Hematopoietic multipotent progenitor cell treated with erythropoietin and hydrocortisone succinate and interleukin-3 and kit ligand, for 6 days (in vitro differentiated cells): ENCODE measurements around the gene ADAMTS4.

Experiments used
- DNase-seq: peaks from one replicate; pipeline ENCODE4 v3.0.0-alpha.2; 2015

ADAMTS4 gene

GRCh38 chr1:161193561-161194235 lies 5.2 kb downstream of the ADAMTS4 start:
- no peak for DNase-seq

- peak; percentile 93 for DNase-seq
These were observed 6.1 kb downstream of the ADAMTS4 start for GRCh38 chr1:161192476-161193465.

GRCh38 chr1:161191971-161192370 lies 6.9 kb downstream of the ADAMTS4 start:
- DNase-seq: no peak

- no peak for DNase-seq
These were observed 7.8 kb downstream of the ADAMTS4 start for GRCh38 chr1:161190962-161191521.

- DNase-seq: no peak
These were observed 9.8 kb downstream of the ADAMTS4 start for GRCh38 chr1:161189036-161189435.

GRCh38 chr1:161188381-161188780 lies 10.5 kb downstream of the ADAMTS4 start:
- DNase-seq: no peak

GRCh38 chr1:161187311-161187710 lies 11.5 kb downstream of the ADAMTS4 start:
- no peak for DNase-seq

- DNase-seq: peak; percentile 47
These were observed 13.0 kb downstream of the ADAMTS4 start for GRCh38 chr1:161185732-161186311.

- DNase-seq: peak; percentile 90
These were observed 13.6 kb downstream of the ADAMTS4 start for GRCh38 chr1:161185282-161185682.

- no peak for DNase-seq
These were observed 16.6 kb downstream of the ADAMTS4 start for GRCh38 chr1:161182214-161182613.

GRCh38 chr1:161180639-161181038 lies 18.2 kb downstream of the ADAMTS4 start:
- DNase-seq: no peak

- DNase-seq: no peak
These were observed 19.2 kb downstream of the ADAMTS4 start for GRCh38 chr1:161179698-161180097.

- DNase-seq: no peak
These were observed 21.0 kb downstream of the ADAMTS4 start for GRCh38 chr1:161177936-161178244.

- DNase-seq: peak; percentile 93
These were observed 21.5 kb downstream of the ADAMTS4 start, which contains the start of gene B4GALT3 for GRCh38 chr1:161177112-161177935. TSS of gene B4GALT3 (minus strand) at chr1:161177507. CDS start at chr1:161176060, 1,447 bp downstream.

GRCh38 chr1:161176468-161177111 lies 22.3 kb downstream of the ADAMTS4 start:
- DNase-seq: no peak

GRCh38 chr1:161175771-161176453 lies 22.9 kb downstream of the ADAMTS4 start:
- no peak for DNase-seq

- DNase-seq: no peak
These were observed 23.9 kb downstream of the ADAMTS4 start for GRCh38 chr1:161174911-161175310.

GRCh38 chr1:161173711-161174110 lies 25.1 kb downstream of the ADAMTS4 start:
- DNase-seq: no peak

- no peak for DNase-seq
These were observed 26.0 kb downstream of the ADAMTS4 start for GRCh38 chr1:161172776-161173376.

- no peak for DNase-seq
These were observed 26.5 kb downstream of the ADAMTS4 start for GRCh38 chr1:161172349-161172748.

GRCh38 chr1:161171696-161172095 lies 27.2 kb downstream of the ADAMTS4 start:
- DNase-seq: no peak
